Right lobe of liver (tissue), 4 donors: ENCODE results near the gene PWP1.

Experiments used
- POLR2A ChIP-seq: fragments of 450-650 bp; IDR thresholded peaks from one replicate; pipeline ENCODE4 v1.6.1; 2017; ENCODE audit warnings: antibody characterized with exemption, mild to moderate bottlenecking
- TF ChIP-seq, protein P1 (sequence below), 4 donors: fragments of 200-600 bp in 3 of 4; fragments of 450-650 bp in 1 of 4; IDR thresholded peaks; one replicate each; pipeline versions ENCODE4 v1.5.1 to v1.8.0; 2016 to 2022; ENCODE audit warnings: antibody characterized with exemption in 4 of 4, mild to moderate bottlenecking in 2 of 4
- donor health status: DM: no; HTN: no; CAD: no.
- donor health status: DM: no; HTN: no; CAD: no.
- donor health status: DM: no; HTN: yes; CAD: no.

DNA sequence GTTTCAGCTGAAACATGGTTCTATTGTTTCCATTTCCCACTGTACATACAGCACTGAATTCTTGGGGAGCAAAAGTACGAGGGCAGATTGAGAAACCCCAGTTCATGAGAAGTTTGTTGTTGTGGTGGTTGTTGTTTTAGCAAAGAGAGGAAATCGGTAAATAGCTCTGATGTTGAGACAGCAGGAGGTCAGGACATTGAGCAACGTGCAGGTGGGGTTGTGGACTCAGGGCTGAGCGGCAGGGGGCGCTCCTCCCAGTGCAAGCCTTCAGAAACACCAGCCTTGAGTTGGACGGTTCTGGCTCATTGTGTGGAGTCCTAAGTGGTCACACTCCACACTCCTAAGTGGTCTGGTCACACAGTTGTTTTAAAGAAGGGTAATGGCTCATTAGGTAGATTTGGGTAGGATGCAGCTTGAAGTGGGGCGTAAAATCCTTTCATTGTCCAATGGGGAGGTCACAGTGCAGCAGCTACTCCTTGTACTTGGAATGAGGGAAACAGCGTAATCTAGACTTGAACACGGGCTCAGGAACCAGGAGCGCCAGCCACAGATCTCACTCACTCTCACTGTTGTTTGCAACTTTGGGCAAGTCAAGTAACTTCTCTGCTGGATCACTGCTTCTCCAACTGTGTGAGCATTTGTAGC, 14.5 kb upstream of the PWP1 start:
- TF ChIP-seq POLR2A = no peak
- TF ChIP-seq, protein P1, sequence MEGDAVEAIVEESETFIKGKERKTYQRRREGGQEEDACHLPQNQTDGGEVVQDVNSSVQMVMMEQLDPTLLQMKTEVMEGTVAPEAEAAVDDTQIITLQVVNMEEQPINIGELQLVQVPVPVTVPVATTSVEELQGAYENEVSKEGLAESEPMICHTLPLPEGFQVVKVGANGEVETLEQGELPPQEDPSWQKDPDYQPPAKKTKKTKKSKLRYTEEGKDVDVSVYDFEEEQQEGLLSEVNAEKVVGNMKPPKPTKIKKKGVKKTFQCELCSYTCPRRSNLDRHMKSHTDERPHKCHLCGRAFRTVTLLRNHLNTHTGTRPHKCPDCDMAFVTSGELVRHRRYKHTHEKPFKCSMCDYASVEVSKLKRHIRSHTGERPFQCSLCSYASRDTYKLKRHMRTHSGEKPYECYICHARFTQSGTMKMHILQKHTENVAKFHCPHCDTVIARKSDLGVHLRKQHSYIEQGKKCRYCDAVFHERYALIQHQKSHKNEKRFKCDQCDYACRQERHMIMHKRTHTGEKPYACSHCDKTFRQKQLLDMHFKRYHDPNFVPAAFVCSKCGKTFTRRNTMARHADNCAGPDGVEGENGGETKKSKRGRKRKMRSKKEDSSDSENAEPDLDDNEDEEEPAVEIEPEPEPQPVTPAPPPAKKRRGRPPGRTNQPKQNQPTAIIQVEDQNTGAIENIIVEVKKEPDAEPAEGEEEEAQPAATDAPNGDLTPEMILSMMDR (IDR thresholded peaks at IDR 0.05) = peak; percentile 60 to 93 (median 73)
